CD4-positive, alpha-beta T cell (primary cell): ENCODE data around the gene FAM219A. TPM values are rescaled to one million over a fixed set of nuclear protein-coding genes. Genes with fewer than 3 reads are reported as not detected.

ENCODE experiments used
- ATAC-seq: fragments of 200-7000 bp; cut with Tn5 transposase; one replicate; pipeline ENCODE4 v1.10.0; 2022; ENCODE audit warnings: mild to moderate bottlenecking; ENCODE audit not compliant: poor library complexity
- CTCF ChIA-PET: fragments of 350-600 bp; sonication (Branson Sonifier 250); formaldehyde crosslinking; loops from one replicate; lab custom pipeline; 2021; ENCODE audit warnings: antibody characterized with exemption, inconsistent platforms; lab: Charles Lee
- POLR2A ChIA-PET: fragments of 350-600 bp; sonication (Branson Sonifier 250); formaldehyde crosslinking; loops from one replicate; lab custom pipeline; 2021; ENCODE audit warnings: antibody characterized with exemption, inconsistent platforms; lab: Charles Lee
- DNase-seq, 14 experiments: peaks; one replicate each; pipeline ENCODE4 v3.0.0-alpha.2; 2013 to 2020; ENCODE audit warnings: mixed read lengths in 2 of 14
- H3K27ac ChIP-seq, 2 donors: one replicate each; pipeline versions ENCODE4 v1.5.1 to v1.7.0; 2013; ENCODE audit warnings: low read length in 2 of 2, low read depth in 1 of 2, mild to moderate bottlenecking in 1 of 2
- H3K27me3 ChIP-seq, 2 experiments: 1 replicate in 1 of 2; 2 replicates in 1 of 2; pipeline versions ENCODE4 v1.6.1 to v1.7.0; 2013; ENCODE audit warnings: low read length in 2 of 2, control low read depth in 1 of 2, mild to moderate bottlenecking in 1 of 2, moderate library complexity in 1 of 2; ENCODE audit not compliant: insufficient read depth in 2 of 2, control insufficient read depth in 1 of 2
- H3K36me3 ChIP-seq: one replicate; pipeline ENCODE4 v1.6.1; 2013; ENCODE audit warnings: low read length, control low read depth; ENCODE audit not compliant: insufficient read depth
- H3K4me1 ChIP-seq: one replicate; pipeline ENCODE4 v1.6.1; 2013; ENCODE audit warnings: low read length, control low read depth; ENCODE audit not compliant: insufficient read depth
- H3K4me3 ChIP-seq: one replicate; pipeline ENCODE4 v1.5.1; 2013; ENCODE audit warnings: mild to moderate bottlenecking, low read length, moderate library complexity
- H3K9me3 ChIP-seq, 2 experiments: 1 replicate in 1 of 2; 2 replicates in 1 of 2; pipeline versions ENCODE4 v1.6.1 to v1.7.0; 2013; ENCODE audit warnings: low read length in 2 of 2, mild to moderate bottlenecking in 2 of 2, control low read depth in 1 of 2, moderate library complexity in 1 of 2; ENCODE audit not compliant: control insufficient read depth in 1 of 2, insufficient read depth in 1 of 2
- H3K27ac Mint-ChIP-seq: one replicate; pipeline ENCODE4 v1.8.0; 2020; ENCODE audit warnings: mixed read lengths
- H3K27me3 Mint-ChIP-seq: one replicate; pipeline ENCODE4 v1.8.0; 2021; ENCODE audit warnings: mixed read lengths
- H3K36me3 Mint-ChIP-seq: one replicate; pipeline ENCODE4 v1.8.0; 2021; ENCODE audit warnings: low read depth, mixed read lengths
- H3K4me1 Mint-ChIP-seq: one replicate; pipeline ENCODE4 v1.8.0; 2021; ENCODE audit warnings: low read depth, mixed read lengths
- H3K4me3 Mint-ChIP-seq: one replicate; pipeline ENCODE4 v1.8.0; 2020; ENCODE audit warnings: mild to moderate bottlenecking, mixed read lengths
- H3K9me3 Mint-ChIP-seq: one replicate; pipeline ENCODE4 v1.8.0; 2020; ENCODE audit warnings: mixed read lengths
- intact Hi-C, 2 experiments: fragments of 100-400 bp; cut with DNase I in 1 of 2; cut with micrococcal nuclease in 1 of 2; formaldehyde crosslinking; loops; one replicate each; pipeline versions ENCODE4 v1.15.1 to v1.9.0; 2023 to 2025; cut with DNase I, micrococcal nuclease
- total RNA-seq, 174 experiments: library from RNA in 2 of 174; stranded (reverse) in 2 of 174; gene quantifications; one replicate each; pipeline ENCODE4 v1.2.3 and lab custom pipeline; 2021 to 2026
- TF ChIP-seq, protein P1 (sequence below): fragments of 200-600 bp; IDR thresholded peaks from one replicate; pipeline ENCODE4 v1.8.0; 2022; ENCODE audit warnings: antibody characterized with exemption, mild to moderate bottlenecking

FAM219A gene
- total RNA-seq, 2 experiments from 2014 or later = 7.7 to 8.5 TPM

DNA sequence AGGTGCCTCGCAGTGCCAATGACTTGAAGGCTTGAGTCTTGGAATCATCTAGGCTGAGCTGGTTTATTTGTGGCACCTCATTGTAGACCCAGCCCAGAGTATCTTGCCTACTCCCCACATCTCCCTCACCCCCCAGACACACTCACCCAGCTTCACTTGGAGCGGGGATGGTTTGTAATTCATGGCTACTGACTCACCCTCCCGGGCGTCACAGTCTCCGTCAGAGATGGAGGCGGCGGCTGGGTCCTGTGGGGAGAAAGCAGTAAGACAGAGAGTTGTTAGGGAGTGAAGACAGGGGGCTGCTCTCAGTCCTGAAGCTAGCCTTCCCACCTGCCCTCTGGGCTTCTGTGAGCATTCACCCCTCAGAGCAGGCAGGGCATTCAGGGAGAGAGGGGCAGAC lies 52.7 kb downstream of the FAM219A start:
- H3K4me3 ChIP-seq = no peak overlapping the region
- Mint-ChIP-seq H3K4me3 (no peak overlapping the region), H3K4me1 (no peaks in the 10 kb centered on the region), H3K36me3 (peaks cover 16% of the 10 kb centered on the region), H3K27ac (no peak overlapping the region), H3K27me3 (no peaks in the 10 kb centered on the region), H3K9me3 (no peaks in the 10 kb centered on the region)
- peaks cover 14% of the 10 kb centered on the region for H3K36me3 ChIP-seq
- no peak overlapping the region for H3K27ac ChIP-seq
- TF ChIP-seq, protein P1, sequence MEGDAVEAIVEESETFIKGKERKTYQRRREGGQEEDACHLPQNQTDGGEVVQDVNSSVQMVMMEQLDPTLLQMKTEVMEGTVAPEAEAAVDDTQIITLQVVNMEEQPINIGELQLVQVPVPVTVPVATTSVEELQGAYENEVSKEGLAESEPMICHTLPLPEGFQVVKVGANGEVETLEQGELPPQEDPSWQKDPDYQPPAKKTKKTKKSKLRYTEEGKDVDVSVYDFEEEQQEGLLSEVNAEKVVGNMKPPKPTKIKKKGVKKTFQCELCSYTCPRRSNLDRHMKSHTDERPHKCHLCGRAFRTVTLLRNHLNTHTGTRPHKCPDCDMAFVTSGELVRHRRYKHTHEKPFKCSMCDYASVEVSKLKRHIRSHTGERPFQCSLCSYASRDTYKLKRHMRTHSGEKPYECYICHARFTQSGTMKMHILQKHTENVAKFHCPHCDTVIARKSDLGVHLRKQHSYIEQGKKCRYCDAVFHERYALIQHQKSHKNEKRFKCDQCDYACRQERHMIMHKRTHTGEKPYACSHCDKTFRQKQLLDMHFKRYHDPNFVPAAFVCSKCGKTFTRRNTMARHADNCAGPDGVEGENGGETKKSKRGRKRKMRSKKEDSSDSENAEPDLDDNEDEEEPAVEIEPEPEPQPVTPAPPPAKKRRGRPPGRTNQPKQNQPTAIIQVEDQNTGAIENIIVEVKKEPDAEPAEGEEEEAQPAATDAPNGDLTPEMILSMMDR = no peak
- DNase-seq (no peak), ATAC-seq (no peak)
- H3K9me3 ChIP-seq = no peaks in the 10 kb centered on the region
- POLR2A ChIA-PET = no interaction called here
- no peaks in the 10 kb centered on the region for H3K4me1 ChIP-seq
- no peaks in the 10 kb centered on the region for H3K27me3 ChIP-seq
- intact Hi-C loops = no loop called here
- CTCF ChIA-PET = no interaction called here

DNA sequence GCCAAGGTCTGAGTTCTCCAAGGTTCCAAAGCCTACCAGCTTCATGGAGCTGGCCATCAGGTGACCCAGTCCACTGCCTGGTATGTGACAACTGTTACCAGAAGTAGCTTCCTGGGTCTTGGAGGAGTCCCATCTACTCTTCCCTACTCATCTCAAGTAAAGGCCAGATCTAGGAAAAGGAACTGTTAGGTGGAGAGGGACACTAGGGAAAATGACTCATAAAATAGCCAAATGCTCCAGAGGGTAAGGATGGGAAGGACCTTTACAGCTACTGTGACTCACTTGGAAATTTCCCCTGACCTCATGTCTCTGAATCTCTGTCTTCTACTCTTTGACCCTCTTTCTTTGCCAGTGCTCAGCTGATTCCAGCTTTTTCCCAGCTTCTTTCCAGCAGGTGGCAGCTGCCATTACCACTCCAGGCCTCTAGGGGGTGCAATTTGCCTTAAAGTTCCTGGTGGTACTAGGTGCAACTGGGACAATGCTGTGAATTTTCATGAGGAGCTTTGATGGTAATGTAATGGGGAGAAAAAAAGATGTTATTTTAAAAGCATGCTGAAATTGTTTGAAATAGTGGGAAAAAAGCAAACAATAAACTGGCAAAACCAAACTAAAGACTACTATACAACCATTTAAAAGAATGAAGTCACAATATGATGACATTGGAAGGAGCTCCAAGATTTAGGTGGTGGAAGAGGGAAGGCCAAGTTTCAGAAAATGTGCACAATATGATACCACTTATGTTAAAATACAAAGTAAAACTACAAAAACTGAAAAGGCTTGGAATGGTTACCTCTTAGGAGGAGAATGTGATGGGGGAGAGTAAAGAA lies 54.6 kb downstream of the FAM219A start:
- DNase-seq (peak; percentile 27 to 72 (median 44)), ATAC-seq (peak; percentile 48)
- Histone ChIP-seq H3K4me1 (no peaks in the 10 kb centered on the region), H3K27ac (no peak overlapping the region), H3K36me3 (peaks cover 26% of the 10 kb centered on the region), H3K4me3 (no peak overlapping the region), H3K27me3 (no peaks in the 10 kb centered on the region), H3K9me3 (no peaks in the 10 kb centered on the region)
- no peaks in the 10 kb centered on the region for H3K4me1 Mint-ChIP-seq
- ChIA-PET CTCF (interaction anchor here (0.5 to 1.6 kb wide), 14 partner anchors 16 to 300 kb away, joined by 3 to 11 read pairs (median 4); partner anchors contain the start of gene MYORG), POLR2A (interaction anchor here (1.0 kb wide), 1 partner anchor 188 kb away, joined by 4 read pairs; no protein-coding TSS in a partner anchor)
- no peak overlapping the region for H3K4me3 Mint-ChIP-seq
- no peaks in the 10 kb centered on the region for H3K27me3 Mint-ChIP-seq
- intact Hi-C loops = loop anchor here (1.0 kb wide), 2 partner anchors 97 to 188 kb away; no protein-coding TSS in a partner anchor
- TF ChIP-seq, protein P1 = peak; percentile 99
- H3K36me3 Mint-ChIP-seq = peaks cover 28% of the 10 kb centered on the region
- no peaks in the 10 kb centered on the region for H3K9me3 Mint-ChIP-seq
- H3K27ac Mint-ChIP-seq = no peak overlapping the region

DNA sequence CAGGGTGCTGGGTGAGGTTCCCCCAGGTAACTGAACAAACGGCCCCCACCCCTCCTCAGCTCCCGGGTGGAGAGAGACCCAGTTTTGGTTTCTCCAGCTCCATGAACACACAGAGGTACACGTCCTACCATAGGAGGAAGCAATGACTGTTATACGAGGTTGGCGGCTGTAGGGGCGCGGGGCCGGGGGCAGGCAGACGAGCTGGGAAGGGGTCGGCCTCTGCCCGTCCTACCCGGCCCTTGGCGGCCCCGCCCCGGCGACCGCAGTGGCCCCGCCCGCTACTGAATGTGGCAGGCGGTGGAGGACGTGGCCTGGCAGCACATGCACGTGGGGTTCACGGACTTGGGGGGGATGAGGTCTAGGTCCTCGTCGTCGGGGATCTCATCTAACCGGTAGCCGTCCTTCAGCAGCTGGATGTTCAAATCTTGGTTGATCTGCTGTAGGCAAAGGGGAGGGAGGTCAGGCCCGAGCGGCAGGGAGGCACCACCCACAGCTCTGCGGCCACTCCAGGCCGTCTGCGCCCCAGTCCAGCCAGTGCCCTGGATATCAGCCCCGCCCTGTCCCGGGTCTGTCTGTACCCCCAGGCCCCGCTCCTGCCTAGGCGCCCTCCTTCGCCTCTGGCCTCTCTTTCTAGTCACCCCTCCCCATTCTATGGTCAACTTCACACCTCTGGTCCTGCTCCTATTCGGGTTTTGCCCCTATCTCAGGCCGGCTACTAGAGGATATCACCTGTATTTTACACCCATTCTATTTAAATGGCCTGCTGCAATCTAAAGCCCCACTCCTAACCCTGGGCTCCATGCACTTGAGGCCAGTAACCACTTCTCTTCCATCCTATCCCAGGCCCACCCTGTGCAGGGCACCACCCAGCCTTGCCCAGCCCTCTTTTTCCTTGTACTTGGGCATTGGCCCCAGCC lies 57.4 kb downstream of the FAM219A start:
- ATAC-seq = no peak
- no peak overlapping the region for H3K4me3 Mint-ChIP-seq
- TF ChIP-seq, protein P1 = no peak
- DNase-seq = no peak
- no peaks in the 10 kb centered on the region for H3K9me3 Mint-ChIP-seq
- Histone ChIP-seq H3K27ac (no peak overlapping the region), H3K36me3 (peaks cover 26% of the 10 kb centered on the region), H3K27me3 (no peaks in the 10 kb centered on the region), H3K4me3 (no peak overlapping the region), H3K4me1 (peaks cover 2% of the 10 kb centered on the region), H3K9me3 (no peaks in the 10 kb centered on the region)
- H3K27me3 Mint-ChIP-seq = no peaks in the 10 kb centered on the region
- ChIA-PET POLR2A (no interaction called here), CTCF (interaction anchor here (1.1 kb wide), 1 partner anchor 318 kb away, joined by 3 read pairs; no protein-coding TSS in a partner anchor)
- H3K4me1 Mint-ChIP-seq = no peaks in the 10 kb centered on the region
- H3K27ac Mint-ChIP-seq = no peak overlapping the region
- intact Hi-C loops = no loop called here
- H3K36me3 Mint-ChIP-seq = peaks cover 34% of the 10 kb centered on the region
